Stimulated activated CD8-positive, alpha-beta memory T cell treated with anti-CD3 and anti-CD28 coated beads, Interleukin-12 subunit alpha, Interleukin-12 subunit beta, amount 100 ng/mL, for 24 hours (primary cell): Measurements from ENCODE around the gene CACNB2.

ENCODE experiments used
- DNase-seq: peaks from one replicate; pipeline ENCODE4 v3.0.0-alpha.2; 2020; ENCODE audit errors: extremely low read depth

CACNB2 gene

DNA sequence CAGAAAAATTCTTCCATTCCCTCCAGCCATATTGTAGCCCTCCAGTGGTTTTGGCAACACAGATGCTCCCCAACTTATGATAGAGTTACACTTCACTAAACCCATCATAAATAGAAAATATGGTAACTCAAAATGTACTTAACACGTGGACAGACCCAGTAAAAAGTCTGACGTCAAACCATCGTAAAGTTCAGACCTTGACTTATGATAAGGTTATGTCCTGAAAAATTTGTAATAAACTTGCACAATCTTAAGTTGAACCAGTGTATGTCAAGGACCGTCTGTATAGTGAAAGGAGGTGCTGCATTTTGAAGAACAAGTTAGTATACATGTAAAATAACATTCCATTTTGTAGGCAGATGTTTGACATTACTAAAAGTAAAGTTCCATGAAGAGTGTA lies 368.4 kb downstream of the CACNB2 start:
- DNase-seq: no peak

DNA sequence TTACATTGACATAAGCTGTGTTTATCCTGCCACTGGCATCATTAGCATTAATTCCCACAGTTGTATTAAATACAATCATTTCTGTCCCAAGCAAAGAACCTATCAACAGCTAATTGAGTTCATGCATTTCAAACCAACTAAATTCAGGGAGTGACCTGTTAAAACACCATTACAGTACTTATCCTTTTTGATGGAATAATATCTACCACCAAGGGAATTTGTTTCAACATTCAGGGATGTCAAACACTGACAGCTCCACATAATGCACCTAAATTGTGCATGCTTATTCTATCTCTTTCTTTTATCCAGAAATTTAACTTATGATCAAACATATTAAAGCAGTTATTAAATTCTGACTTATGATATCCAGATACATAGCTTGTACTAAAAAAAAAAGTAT lies 374.3 kb downstream of the CACNB2 start:
- no peak for DNase-seq

DNA sequence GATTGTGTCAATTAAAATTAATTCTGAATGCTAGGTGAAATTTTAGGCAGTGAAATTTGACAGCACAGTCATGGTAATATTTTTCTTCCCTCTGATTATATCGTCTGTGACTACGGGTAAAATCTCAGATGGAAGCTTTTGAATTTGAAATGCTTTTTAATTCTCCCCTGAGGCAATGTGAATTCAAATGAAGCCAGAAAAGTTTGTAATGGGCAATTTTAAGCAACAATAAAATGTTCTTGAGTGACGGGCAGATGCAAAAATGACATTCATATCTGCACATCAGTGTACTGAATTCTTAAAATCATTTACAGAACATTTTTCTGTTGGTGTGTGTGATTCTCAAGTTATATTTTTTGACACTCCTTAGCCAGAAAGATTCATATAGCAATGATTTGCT lies 376.6 kb downstream of the CACNB2 start:
- no peak for DNase-seq

DNA sequence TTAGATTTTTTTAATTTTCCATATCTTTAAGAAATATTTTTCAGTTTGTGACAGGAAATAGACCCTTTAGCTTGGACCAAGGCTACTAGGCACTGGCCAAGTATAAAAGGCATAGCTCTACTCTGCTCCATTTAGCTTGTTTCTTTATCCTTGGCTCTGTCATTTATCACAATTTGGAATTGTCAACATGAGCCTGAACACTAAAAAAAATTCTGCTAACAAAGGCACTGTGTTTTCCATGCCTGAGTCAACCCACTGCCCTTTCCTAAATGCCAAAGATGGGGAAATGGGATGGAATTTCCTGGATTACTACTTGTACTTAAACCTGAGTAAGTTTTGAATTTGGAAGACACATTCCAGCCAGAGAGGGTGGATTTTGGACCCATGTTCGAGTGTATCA lies 382.8 kb downstream of the CACNB2 start:
- DNase-seq: no peak

DNA sequence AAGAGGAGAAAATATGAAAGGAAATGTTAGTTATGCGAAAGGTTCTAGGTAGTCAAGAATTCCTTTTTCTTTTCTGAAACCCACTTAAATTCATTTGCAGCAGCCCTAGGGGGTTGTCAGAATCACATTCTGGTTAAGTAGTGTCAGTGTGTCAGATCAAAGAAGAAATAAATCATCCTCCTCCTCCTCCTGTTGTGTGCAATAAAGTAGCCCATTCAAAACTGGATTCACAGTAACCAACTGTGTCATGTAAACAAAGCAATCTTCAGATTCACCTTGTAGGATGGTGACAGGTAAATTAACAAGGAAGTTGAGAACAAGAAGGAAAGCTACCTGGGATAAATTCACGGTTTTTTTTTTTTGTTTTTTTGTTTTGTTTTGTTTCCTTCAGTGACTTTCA lies 383.6 kb downstream of the CACNB2 start:
- no peak for DNase-seq

DNA sequence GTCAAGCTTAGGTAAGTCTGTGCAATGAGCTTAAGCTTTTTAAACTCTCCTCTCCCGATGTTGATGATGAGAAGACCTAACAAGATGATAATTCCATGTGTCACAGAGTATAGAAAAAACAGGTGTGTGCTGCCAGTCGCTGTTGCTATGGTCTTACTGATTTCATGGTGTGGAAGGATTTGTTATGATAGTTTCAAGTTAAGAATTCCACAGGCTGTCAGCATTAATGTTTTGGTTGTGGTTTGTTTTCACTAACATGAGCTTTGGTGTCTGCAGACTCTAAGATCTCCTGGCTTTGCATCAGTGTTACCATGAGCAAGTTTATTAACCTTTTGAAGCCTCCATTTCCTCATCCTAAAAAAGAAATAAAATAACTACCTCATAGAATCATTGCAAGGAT lies 387.5 kb downstream of the CACNB2 start:
- DNase-seq: no peak

DNA sequence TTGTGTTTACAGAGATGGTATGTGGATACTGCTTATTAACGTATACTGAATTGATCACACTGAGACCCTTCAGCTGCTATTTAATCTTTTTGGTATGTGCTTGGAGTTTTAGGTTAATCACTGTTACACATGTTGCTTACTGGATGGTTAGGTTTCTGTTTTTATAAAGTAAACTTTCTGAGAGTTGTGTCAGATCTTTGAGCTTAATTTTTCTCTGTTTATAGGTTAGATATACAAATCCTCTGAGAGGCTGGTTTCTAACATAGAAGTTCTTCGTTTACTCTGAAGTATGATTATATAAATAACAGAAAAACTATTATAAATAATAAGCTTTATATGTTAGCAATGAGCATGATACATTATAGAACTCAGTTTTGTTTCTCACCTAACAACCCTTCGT lies 388.1 kb downstream of the CACNB2 start:
- no peak for DNase-seq

DNA sequence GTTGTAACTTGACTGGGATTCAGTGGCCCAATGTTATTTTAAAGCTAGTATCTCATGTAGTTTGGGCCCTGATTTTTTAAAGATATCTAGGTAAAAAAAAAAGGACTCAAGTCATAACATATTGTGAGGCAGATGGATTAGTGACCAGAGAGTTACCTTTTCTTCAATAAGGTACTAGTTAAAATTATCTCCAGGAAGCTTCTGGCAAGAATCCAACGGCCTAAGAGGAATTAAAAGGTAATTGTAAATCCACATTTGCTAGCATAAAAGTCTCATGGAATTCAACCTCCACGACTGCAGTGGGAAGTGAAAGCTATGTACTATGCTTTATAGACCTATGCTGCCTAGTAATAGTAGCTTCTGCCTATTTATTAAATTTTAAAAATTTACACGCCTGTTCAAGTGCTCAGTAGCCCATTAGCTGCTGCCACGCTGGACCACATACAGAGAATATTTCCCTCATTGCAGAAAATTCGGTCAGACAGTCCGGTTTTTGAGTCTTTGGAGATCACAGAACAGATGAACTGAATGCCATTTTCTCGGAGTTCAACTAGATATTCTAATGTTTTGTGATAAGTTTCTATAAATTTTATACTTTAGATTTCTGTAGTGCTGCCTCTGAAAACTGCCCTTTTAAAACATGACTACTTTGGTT lies 392.8 kb downstream of the CACNB2 start:
- no peak for DNase-seq

DNA sequence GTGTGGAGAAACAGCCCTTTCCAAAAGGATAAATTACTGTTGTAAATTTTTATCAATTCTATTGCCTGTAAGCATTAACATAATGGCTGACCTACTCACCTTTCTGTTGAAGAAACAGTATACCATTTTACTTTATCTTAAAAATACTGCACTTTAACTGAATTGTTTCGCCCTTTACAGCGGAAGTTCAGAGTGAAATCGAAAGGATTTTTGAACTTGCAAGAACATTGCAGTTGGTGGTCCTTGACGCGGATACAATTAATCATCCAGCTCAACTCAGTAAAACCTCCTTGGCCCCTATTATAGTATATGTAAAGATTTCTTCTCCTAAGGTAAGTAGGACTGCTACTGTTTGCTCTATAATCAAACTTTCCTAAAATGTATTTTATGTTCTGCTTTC lies 393.7 kb downstream of the CACNB2 start:
- DNase-seq: no peak

DNA sequence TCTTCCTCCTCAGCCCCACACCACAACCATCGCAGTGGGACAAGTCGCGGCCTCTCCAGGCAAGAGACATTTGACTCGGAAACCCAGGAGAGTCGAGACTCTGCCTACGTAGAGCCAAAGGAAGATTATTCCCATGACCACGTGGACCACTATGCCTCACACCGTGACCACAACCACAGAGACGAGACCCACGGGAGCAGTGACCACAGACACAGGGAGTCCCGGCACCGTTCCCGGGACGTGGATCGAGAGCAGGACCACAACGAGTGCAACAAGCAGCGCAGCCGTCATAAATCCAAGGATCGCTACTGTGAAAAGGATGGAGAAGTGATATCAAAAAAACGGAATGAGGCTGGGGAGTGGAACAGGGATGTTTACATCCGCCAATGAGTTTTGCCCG lies 399.1 kb downstream of the CACNB2 start:
- DNase-seq: no peak

DNA sequence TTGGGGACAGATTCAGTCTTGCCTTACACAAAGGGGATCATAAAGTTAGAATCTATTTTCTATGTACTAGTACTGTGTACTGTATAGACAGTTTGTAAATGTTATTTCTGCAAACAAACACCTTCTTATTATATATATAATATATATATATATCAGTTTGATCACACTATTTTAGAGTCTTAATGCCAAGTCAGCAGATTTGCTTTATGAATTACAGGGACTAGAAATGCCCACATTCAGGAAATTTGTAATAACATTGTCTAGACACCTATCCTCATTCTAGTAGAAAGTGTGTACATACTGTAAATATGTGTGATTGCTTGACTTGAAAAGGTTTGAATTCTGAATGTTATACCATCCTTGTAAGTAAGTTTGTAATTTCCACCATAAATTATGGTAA lies 400.0 kb downstream of the CACNB2 start:
- DNase-seq: no peak

DNA sequence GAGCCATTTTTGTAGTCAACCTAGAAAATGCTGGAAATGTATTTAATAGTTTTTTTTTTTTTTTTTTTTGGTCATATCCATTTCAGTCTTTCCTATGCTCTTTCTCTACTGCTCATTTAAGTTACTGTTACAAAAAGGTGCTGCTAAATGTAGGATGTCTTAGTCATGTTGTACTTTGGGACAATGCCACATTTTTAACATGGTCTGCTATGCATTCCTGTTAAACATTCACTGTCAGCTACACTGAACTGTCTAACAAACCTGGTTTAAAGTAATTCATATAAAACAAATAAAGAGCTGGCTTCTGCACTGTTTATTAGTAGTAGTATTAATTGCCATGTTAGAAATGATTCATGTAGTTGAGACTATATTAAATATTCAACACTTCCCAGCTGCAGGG lies 402.6 kb downstream of the CACNB2 start:
- no peak for DNase-seq

DNA sequence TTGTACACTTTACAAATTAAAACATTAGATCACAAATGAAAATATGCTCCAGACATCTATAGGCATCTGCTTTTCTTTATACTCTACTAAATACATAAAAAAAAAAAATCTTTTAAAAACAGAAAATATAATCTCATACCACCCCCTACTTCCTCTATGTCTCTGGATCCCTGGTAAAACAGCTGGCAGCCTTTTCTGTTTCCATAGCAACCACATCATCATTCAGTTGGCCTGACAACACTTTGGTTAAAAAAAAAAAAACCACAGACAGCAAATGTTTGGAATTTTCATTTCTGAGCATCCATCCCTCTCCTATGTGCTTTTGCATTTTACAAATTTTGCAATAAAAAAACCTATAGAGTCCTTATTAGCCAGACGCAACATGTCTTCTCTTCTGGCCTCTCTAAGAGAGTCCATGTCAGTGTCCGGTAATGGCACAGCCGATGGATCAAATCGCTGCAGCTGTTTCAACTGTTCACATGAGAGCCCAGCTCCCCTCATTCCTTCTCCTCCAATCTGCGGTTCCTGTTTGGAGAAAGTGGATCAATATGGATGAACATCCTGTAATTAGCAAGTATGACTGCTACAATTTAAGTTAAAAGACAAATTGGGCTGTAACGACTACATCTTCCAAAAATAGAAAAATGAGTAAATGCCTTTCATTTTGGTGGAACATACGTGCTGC lies 405.5 kb downstream of the CACNB2 start:
- DNase-seq: no peak

DNA sequence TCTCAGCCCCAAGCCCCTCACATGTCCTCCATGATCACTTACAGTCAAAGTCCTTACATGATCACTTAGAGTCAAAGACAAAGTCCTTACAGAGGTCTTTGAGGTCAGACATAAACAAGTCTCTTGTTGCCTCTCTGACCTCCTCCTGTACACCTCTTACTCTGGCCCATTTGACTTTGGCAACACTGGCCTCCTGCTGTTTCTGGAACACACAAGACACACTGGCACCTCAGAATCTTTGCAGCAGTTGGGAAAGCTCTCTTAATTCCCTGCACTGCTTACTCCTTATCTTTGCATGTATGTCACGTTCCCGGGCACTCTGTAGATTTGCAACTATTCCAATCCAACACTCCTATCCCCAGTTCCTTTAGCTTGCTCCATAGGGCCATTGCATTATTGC lies 408.9 kb downstream of the CACNB2 start:
- DNase-seq: no peak

DNA sequence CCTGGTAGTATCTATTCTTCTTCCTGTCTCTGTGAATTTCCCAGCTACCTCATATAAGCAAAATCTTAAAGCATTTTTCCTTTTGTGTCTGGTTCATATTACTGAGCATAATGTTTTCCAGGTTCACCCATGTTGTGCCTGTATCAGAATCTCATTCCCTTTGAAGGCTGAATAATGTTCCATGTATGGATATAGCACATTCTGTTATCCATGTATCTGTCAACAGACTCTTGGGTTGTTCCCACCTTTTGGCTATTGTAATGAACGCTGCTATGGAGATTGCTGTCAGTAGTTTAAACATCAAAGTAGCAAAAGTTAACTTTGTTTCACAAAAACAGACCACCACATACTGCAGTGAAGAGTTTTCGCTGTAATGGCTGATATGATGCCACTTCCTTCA lies 411.2 kb downstream of the CACNB2 start:
- DNase-seq: no peak

DNA sequence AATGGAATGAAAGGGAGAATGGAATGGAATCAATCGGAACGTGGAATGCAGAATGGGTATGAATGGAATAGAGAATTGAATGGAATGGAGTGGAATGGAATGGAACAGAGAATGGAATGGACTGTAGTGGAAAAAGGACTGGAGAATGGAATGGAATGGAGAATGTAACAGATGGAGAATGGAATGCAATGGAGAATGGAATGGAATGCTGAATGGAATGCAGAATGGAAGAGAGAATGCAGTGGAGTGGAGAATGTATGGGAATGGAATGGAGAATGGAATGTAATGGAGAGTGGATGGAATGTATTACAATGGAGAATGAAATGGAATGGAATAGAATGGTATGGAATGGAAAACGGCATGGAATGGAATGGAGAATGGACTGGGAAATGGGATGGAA lies 414.3 kb downstream of the CACNB2 start:
- DNase-seq: no peak

DNA sequence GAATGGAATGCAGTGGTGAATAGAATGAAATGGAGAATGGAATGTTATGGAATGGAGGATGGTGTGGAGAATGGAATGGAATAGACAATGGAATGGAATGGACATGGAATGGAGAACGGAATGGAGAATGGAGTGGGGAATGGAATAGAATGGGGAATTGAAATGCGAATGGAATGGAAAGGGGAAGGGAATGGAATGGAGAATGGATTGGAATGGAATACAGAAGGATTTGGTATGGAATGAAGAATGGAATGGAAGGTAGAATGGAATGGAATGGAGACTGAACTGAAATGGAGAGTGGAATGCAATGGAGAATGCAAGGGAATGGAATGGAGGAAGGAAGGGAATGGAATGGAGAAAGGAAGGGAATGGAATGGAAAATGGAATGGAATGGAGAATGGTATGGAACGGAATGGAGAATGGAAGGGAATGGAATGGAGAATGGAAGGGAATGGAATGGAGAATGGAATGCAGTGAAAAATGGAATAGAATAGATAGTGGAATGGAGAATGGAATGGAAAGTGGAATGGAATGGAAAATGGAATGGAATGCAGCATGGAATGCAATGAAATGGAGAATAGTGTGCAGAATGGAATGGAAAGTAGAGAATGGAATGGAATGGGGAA lies 416.4 kb downstream of the CACNB2 start:
- no peak for DNase-seq

DNA sequence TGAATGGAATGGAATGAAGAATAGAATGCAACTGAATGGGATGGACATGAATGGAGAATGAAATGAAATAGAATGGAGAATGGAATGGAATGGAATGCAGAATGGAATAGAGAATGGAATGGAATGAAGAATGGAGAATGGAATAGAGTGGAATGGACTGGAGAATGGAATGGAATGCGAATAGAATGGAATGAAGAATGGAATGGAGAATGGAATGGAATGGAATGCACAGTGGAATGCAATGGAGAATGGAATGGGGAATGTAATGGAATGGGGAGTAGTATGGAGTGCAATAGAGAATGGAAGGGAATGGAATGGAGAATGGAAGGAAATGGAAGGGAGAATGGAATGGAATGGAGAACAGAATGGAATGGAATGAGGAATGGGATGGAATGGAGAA lies 417.7 kb downstream of the CACNB2 start:
- no peak for DNase-seq

DNA sequence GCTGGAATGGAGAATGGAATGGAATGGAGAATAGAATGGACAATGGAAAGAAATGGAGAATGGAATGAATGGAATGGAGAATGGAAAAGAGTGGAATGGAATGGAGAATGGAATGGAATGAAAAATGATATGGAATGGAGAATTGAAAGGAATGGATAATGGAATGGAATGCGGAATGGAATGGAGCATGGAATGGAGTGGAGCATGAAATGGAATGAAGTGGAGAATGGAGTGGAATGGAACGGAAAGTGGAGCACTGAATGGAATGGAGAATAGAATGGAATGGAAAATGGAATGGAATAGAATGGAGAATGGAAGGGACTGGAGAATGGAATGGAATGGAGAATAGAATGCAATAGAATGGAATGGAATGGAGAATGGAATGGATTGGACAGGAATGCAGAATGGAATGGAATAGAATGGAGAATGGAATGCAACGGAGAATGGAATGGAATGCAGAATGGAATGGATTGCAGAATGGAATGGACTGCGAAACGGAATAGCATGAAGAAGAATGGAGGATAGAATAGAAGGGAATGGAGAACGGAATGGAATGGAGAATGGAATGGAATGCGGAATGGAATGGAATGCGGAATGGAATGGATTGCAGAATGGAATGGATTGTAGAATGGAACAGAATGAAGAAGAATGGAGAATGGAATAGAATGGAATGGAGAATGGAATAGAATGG lies 421.8 kb downstream of the CACNB2 start:
- no peak for DNase-seq

DNA sequence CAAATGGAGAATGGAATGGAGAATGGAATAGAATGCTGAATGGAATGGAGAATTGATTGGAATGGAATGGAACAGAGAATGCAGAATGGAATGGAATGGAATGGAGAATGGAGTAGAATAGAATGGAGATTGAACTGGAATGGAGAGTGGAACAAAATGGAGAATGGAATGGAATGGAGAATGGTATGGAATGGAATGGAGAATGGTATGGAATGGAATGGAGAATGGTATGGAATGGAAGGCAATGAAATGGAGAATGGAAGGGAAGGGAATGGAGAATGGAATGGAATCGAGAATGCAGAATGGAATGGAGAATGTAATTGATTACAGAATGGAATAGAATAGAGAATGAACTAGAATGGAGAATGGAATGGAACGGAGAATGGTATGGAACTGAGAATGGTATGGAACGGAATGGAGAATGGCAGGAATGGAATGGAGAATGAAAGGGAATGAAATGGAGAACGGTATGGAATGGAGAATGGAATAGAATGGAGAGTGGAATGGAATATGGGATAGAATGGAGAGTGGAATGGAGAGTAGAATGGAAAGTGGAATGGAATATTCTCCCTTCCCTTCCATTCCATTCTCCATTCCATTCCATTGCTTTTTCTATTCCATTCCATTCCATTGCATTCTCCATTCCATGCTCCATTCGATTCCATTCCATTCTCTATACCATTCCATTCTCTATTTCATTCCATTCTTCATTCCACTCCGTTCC lies 422.9 kb downstream of the CACNB2 start:
- no peak for DNase-seq

DNA sequence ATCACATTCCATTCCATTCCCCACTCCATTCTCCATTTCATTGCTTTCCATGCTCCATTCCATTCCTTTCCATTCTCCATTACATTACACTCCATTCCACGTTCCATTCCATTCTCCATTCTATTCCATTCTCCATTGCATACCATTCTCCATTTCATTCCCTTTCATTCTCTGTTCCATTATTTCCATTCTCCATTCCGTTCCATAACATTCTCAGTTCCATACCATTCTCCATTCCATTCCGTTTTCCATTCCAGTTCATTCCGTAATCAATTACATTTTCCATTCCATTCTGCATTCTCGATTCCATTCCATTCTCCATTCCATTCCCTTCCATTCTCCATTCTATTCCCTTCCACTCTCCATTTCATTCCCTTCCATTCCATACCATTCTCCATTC lies 424.8 kb downstream of the CACNB2 start:
- no peak for DNase-seq

DNA sequence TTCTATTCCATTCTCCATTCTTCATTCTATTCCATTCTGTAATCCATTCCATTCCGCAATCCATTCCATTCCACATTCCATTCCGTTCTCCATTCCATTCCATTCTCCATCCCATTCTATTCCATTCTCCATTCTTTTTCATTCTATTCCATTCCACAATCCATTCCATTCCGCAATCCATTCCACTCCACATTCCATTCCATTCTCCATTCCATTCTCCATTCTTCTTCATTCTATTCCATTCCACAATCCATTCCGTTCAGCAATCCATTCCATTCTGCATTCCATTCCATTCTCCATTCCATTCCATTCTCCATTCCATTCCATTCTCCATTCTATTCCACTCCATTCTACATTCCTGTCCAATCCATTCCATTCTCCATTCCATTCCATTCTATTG lies 426.0 kb downstream of the CACNB2 start:
- no peak for DNase-seq
